ENCODE data around the gene TMEM108. TPM values are rescaled to one million over a fixed set of nuclear protein-coding genes. Genes with fewer than 3 reads are reported as not detected.

Gene TMEM108
- total RNA-seq, 1 experiment from 2014 or later = not detected

DNA sequence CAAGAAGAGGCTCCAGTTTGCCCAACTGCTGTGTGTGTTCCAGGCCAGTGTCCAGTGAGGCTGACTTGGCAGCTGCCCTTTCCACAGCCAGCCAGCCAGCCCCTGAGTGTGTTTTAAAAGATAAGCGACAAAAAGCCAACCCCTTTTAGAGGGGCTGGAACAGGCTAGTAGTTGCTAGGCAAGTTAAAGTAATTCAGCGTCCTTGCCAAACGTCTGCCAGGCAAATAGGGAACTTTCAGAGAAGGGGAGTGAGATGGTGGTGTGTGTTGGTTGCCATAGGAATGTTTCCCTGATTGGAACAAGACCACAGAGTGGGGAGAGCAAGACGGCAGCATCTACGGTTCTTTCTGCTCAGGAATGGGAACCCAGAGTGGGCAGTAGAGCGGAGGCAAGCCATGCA lies 86.3 kb downstream of the TMEM108 start:
- ATAC-seq = no peak
- Histone ChIP-seq H3K9ac (ENCODE audit: low read length) (no peak overlapping the region), H4K20me1 (ENCODE audit: insufficient read depth) (no peaks in the 10 kb centered on the region), H3K79me2 (ENCODE audit: insufficient read depth, low read length) (no peaks in the 10 kb centered on the region), H3K36me3 (ENCODE audit: control insufficient read depth in 1 of 2, insufficient read depth in 2 of 2, low read length in 2 of 2) (no peaks in the 10 kb centered on the region), H3K4me2 (ENCODE audit: low read length) (no peak overlapping the region), H3K9me3 (ENCODE audit: control insufficient read depth in 1 of 2, insufficient read depth in 1 of 2, low read depth in 1 of 2, low read length in 2 of 2) (no peaks in the 10 kb centered on the region), H3K4me1 (ENCODE audit: control insufficient read depth in 1 of 2, insufficient read depth in 2 of 2, low read length in 2 of 2) (no peaks in the 10 kb centered on the region), H3K27ac (ENCODE audit: low read depth, low read length) (no peak overlapping the region), H2AFZ (ENCODE audit: low read depth, low read length, poor library complexity, severe bottlenecking) (no peak overlapping the region), H3K27me3 (ENCODE audit: insufficient read depth, low read length) (peaks cover 48% of the 10 kb centered on the region), H3K4me3 (replicated peaks in 1 of 2; ENCODE audit: low read depth in 1 of 2, low read length in 2 of 2) (no peak overlapping the region), H3K9me2 (ENCODE audit: insufficient read depth) (no peaks in the 10 kb centered on the region)
- TF ChIP-seq, protein P1, sequence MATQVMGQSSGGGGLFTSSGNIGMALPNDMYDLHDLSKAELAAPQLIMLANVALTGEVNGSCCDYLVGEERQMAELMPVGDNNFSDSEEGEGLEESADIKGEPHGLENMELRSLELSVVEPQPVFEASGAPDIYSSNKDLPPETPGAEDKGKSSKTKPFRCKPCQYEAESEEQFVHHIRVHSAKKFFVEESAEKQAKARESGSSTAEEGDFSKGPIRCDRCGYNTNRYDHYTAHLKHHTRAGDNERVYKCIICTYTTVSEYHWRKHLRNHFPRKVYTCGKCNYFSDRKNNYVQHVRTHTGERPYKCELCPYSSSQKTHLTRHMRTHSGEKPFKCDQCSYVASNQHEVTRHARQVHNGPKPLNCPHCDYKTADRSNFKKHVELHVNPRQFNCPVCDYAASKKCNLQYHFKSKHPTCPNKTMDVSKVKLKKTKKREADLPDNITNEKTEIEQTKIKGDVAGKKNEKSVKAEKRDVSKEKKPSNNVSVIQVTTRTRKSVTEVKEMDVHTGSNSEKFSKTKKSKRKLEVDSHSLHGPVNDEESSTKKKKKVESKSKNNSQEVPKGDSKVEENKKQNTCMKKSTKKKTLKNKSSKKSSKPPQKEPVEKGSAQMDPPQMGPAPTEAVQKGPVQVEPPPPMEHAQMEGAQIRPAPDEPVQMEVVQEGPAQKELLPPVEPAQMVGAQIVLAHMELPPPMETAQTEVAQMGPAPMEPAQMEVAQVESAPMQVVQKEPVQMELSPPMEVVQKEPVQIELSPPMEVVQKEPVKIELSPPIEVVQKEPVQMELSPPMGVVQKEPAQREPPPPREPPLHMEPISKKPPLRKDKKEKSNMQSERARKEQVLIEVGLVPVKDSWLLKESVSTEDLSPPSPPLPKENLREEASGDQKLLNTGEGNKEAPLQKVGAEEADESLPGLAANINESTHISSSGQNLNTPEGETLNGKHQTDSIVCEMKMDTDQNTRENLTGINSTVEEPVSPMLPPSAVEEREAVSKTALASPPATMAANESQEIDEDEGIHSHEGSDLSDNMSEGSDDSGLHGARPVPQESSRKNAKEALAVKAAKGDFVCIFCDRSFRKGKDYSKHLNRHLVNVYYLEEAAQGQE (IDR thresholded peaks at IDR 0.05; ENCODE audit: low read depth) = no peak
- TF ChIP-seq, protein P2, sequence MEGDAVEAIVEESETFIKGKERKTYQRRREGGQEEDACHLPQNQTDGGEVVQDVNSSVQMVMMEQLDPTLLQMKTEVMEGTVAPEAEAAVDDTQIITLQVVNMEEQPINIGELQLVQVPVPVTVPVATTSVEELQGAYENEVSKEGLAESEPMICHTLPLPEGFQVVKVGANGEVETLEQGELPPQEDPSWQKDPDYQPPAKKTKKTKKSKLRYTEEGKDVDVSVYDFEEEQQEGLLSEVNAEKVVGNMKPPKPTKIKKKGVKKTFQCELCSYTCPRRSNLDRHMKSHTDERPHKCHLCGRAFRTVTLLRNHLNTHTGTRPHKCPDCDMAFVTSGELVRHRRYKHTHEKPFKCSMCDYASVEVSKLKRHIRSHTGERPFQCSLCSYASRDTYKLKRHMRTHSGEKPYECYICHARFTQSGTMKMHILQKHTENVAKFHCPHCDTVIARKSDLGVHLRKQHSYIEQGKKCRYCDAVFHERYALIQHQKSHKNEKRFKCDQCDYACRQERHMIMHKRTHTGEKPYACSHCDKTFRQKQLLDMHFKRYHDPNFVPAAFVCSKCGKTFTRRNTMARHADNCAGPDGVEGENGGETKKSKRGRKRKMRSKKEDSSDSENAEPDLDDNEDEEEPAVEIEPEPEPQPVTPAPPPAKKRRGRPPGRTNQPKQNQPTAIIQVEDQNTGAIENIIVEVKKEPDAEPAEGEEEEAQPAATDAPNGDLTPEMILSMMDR (IDR thresholded peaks at IDR 0.05 in 2 of 3, conservative IDR thresholded peaks at IDR 0.05 in 1 of 3; ENCODE audit: borderline replicate concordance in 1 of 3, insufficient read depth in 1 of 3, low read depth in 2 of 3, low read length in 2 of 3) = no peak
- TF ChIP-seq EZH2phosphoT487 (IDR thresholded peaks at IDR 0.05; ENCODE audit: borderline replicate concordance) = no peak
- CTCF ChIA-PET = no interaction called here
- no TSS peak for BruUV-seq (replicated peaks)
- RAD21 ChIA-PET (ENCODE audit: low non-redundant PET in 1 of 2, low total read pairs in 2 of 2, uncharacterized antibody in 2 of 2, unreplicated experiment in 2 of 2) = no interaction called here
- intact Hi-C loops (cut with micrococcal nuclease) = no loop called here
- POLR2A ChIA-PET = no interaction called here
- DNase-seq (ENCODE audit: low read depth, low spot score) = no peak
